GM23338 (cell line): ENCODE data around the gene FTO. TPM values are rescaled to one million over a fixed set of nuclear protein-coding genes. Genes with fewer than 3 reads are reported as not detected.

ENCODE experiments used
- ATAC-seq: fragments of 200-7000 bp; cut with Tn5 transposase; 3 replicates; pipeline ENCODE4 v1.9.1; 2020
- DNase-seq: peaks from one replicate; pipeline ENCODE4 v3.0.0-alpha.2; 2015; ENCODE audit warnings: low spot score
- H2AFZ ChIP-seq: fragments of 200-600 bp; sonication (generic); 2 replicates; pipeline ENCODE4 v1.8.0; 2016; ENCODE audit warnings: antibody characterized with exemption, mild to moderate bottlenecking, moderate library complexity
- H3F3A ChIP-seq: fragments of 200-600 bp; sonication (generic); replicated peaks from 2 replicates; pipeline ENCODE4 v1.8.0; 2017; ENCODE audit warnings: antibody characterized with exemption, mixed run types, low read depth
- H3K27ac ChIP-seq: fragments of 200-600 bp; sonication (generic); 2 replicates; pipeline ENCODE4 v1.6.1; 2016; ENCODE audit warnings: low read depth
- H3K27me3 ChIP-seq: fragments of 200-600 bp; sonication (generic); 2 replicates; pipeline ENCODE4 v1.8.0; 2016; ENCODE audit warnings: mild to moderate bottlenecking, mixed run types, moderate library complexity; ENCODE audit not compliant: insufficient read depth
- H3K36me3 ChIP-seq: fragments of 200-600 bp; sonication (generic); 2 replicates; pipeline ENCODE4 v1.8.0; 2016; ENCODE audit warnings: mild to moderate bottlenecking; ENCODE audit not compliant: insufficient read depth
- H3K4me1 ChIP-seq: fragments of 200-600 bp; sonication (generic); 2 replicates; pipeline ENCODE4 v1.8.0; 2016; ENCODE audit warnings: mild to moderate bottlenecking, moderate library complexity; ENCODE audit not compliant: insufficient read depth
- H3K4me2 ChIP-seq: fragments of 200-600 bp; sonication (generic); 2 replicates; pipeline ENCODE4 v1.7.1; 2017; ENCODE audit warnings: mixed run types
- H3K4me3 ChIP-seq: fragments of 200-600 bp; sonication (generic); 2 replicates; pipeline ENCODE4 v1.6.1; 2016; ENCODE audit warnings: mixed run types
- H3K79me2 ChIP-seq: fragments of 200-600 bp; sonication (generic); replicated peaks from 2 replicates; pipeline ENCODE4 v1.8.0; 2017; ENCODE audit warnings: mild to moderate bottlenecking; ENCODE audit not compliant: insufficient read depth
- H3K9me2 ChIP-seq: fragments of 200-600 bp; sonication (generic); 2 replicates; pipeline ENCODE4 v1.8.0; 2017; ENCODE audit not compliant: insufficient read depth
- H4K20me1 ChIP-seq: fragments of 200-600 bp; sonication (generic); replicated peaks from 2 replicates; pipeline ENCODE4 v1.8.0; 2017; ENCODE audit warnings: mild to moderate bottlenecking; ENCODE audit not compliant: insufficient read depth
- H3K27ac Mint-ChIP-seq: 2 replicates; pipeline ENCODE4 v1.8.0; 2020; ENCODE audit warnings: inconsistent platforms, mild to moderate bottlenecking, moderate library complexity, mixed read lengths
- H3K27me3 Mint-ChIP-seq: 3 replicates; pipeline ENCODE4 v1.8.0; 2022; ENCODE audit warnings: low read depth, mild to moderate bottlenecking, moderate library complexity, mixed read lengths, inconsistent platforms; ENCODE audit not compliant: insufficient read depth, poor library complexity
- H3K36me3 Mint-ChIP-seq: 3 replicates; pipeline ENCODE4 v1.8.0; 2021; ENCODE audit warnings: low read depth, mild to moderate bottlenecking, inconsistent platforms, moderate library complexity, mixed read lengths
- H3K4me1 Mint-ChIP-seq: 3 replicates; pipeline ENCODE4 v1.8.0; 2020; ENCODE audit warnings: mild to moderate bottlenecking, inconsistent platforms, mixed read lengths
- H3K4me3 Mint-ChIP-seq: 3 replicates; pipeline ENCODE4 v1.8.0; 2021; ENCODE audit warnings: moderate library complexity, mild to moderate bottlenecking, inconsistent platforms, mixed read lengths
- H3K9me3 Mint-ChIP-seq: 3 replicates; pipeline ENCODE4 v1.8.0; 2020; ENCODE audit warnings: moderate library complexity, mild to moderate bottlenecking, inconsistent platforms, mixed read lengths
- CREB1 ChIP-seq: fragments of 250-450 bp; sonication (Bioruptor Pico); IDR thresholded peaks from 2 replicates; pipeline ENCODE4 v1.5.0; 2020; ENCODE audit warnings: low read depth, mild to moderate bottlenecking, moderate library complexity
- CTCF ChIP-seq, 2 experiments: fragments of 200-600 bp in 1 of 2; sonication (generic) in 1 of 2; conservative IDR thresholded peaks; 2 replicates each; pipeline versions ENCODE4 v1.5.1 to v1.6.1; 2016 to 2017; ENCODE audit warnings: antibody characterized with exemption in 2 of 2, low read depth in 2 of 2, mild to moderate bottlenecking in 2 of 2, moderate library complexity in 1 of 2
- ETS1 ChIP-seq: IDR thresholded peaks from 2 replicates; pipeline ENCODE4 v1.6.1; 2016; ENCODE audit warnings: antibody characterized with exemption
- EZH2 ChIP-seq: fragments of 200-600 bp; sonication (generic); IDR thresholded peaks from one replicate; pipeline ENCODE4 v1.8.0; 2017; ENCODE audit warnings: antibody characterized with exemption, mild to moderate bottlenecking, low read depth; ENCODE audit not compliant: unreplicated experiment
- EZH2phosphoT487 ChIP-seq: fragments of 200-600 bp; sonication (generic); IDR thresholded peaks from one replicate; pipeline ENCODE4 v1.8.1; 2018; ENCODE audit warnings: antibody characterized with exemption; ENCODE audit not compliant: unreplicated experiment
- JUNB ChIP-seq: IDR thresholded peaks from one replicate; pipeline ENCODE4 v1.6.1; 2016; ENCODE audit warnings: antibody characterized with exemption; ENCODE audit not compliant: unreplicated experiment
- NANOG ChIP-seq: IDR thresholded peaks from 2 replicates; pipeline ENCODE4 v1.6.1; 2016; ENCODE audit warnings: antibody characterized with exemption, borderline replicate concordance
- POLR2AphosphoS5 ChIP-seq: IDR thresholded peaks from 2 replicates; pipeline ENCODE4 v1.6.1; 2016; ENCODE audit warnings: antibody characterized with exemption, low read depth
- REST ChIP-seq: IDR thresholded peaks from one replicate; pipeline ENCODE4 v1.6.1; 2018; ENCODE audit warnings: antibody characterized with exemption; ENCODE audit not compliant: unreplicated experiment
- STAT1 ChIP-seq: IDR thresholded peaks from one replicate; pipeline ENCODE4 v1.6.1; 2016; ENCODE audit warnings: antibody characterized with exemption; ENCODE audit not compliant: unreplicated experiment
- ZNF114 ChIP-seq: fragments of 250-450 bp; sonication (Bioruptor Pico); IDR thresholded peaks from 2 replicates; pipeline ENCODE4 v1.5.0; 2020; ENCODE audit warnings: mild to moderate bottlenecking, moderate library complexity
- ZNF331 ChIP-seq: fragments of 250-450 bp; sonication (Bioruptor Pico); IDR thresholded peaks from 2 replicates; pipeline ENCODE4 v1.5.0; 2020; ENCODE audit warnings: low read depth, mild to moderate bottlenecking, moderate library complexity
- ZNF462 ChIP-seq: fragments of 250-450 bp; sonication (Bioruptor Pico); IDR thresholded peaks from 2 replicates; pipeline ENCODE4 v1.5.0; 2020; ENCODE audit warnings: mild to moderate bottlenecking, moderate library complexity
- polyA plus RNA-seq: library from polyadenylated mRNA; unstranded; fragments of >200 nt; fragmentation: Nextera tagmentation; extraction: Ambion mirVana; gene quantifications from 2 replicates; pipeline ENCODE4 v1.2.1, GENCODE V29; 2016
- total RNA-seq: library from RNA; depleted of rRNA; stranded (reverse); fragments of >200 nt; shearing (Covaris generic); gene quantifications from 2 replicates; pipeline ENCODE4 v1.2.3, GENCODE V29; 2014

The FTO gene
- total and polyA plus RNA-seq, 2 experiments from 2014 or later, result 17.7 to 69.6 TPM

- TF ChIP-seq EZH2phosphoT487 (no peak), POLR2AphosphoS5 (no peak), CTCF (conservative IDR thresholded peaks at IDR 0.05; ENCODE audit: low read depth in 2 of 2) (no peak), ZNF331 (CRISPR knock-in tag) (no peak), ETS1 (no peak), CREB1 (CRISPR knock-in tag) (no peak), EZH2 (no peak), REST (no peak), NANOG (no peak), ZNF462 (CRISPR knock-in tag) (no peak), ZNF114 (CRISPR knock-in tag) (no peak), STAT1 (no peak), JUNB (no peak)
- Histone ChIP-seq H3K27me3 (no peaks in the 10 kb centered on the region), H4K20me1 (no peaks in the 10 kb centered on the region), H3K4me1 (peaks cover 38% of the 10 kb centered on the region), H3F3A (no peaks in the 10 kb centered on the region), H3K27ac (peak overlapping the region; percentile 1; the same call in 1 of the 2 replicates), H2AFZ (no peak overlapping the region), H3K36me3 (no peaks in the 10 kb centered on the region), H3K4me3 (no peak overlapping the region), H3K79me2 (peaks cover 23% of the 10 kb centered on the region), H3K9me2 (no peaks in the 10 kb centered on the region), H3K4me2 (0 out of 2 replicates have a peak overlapping the region, but pooled peaks have one; percentile 16)
- ATAC-seq (peak; percentile 30; the same call in 2 of the 3 replicates), DNase-seq (peak; percentile 47)
- Mint-ChIP-seq H3K4me3 (no peak overlapping the region), H3K27me3 (no peaks in the 10 kb centered on the region), H3K9me3 (no peaks in the 10 kb centered on the region), H3K4me1 (peaks cover 24% of the 10 kb centered on the region), H3K36me3 (no peaks in the 10 kb centered on the region), H3K27ac (no peak overlapping the region; the same call in 1 of the 2 replicates)
Observed at GRCh38 chr16:53775821-53776431, 72.0 kb downstream of the FTO start.
